WERI-Rb-1 (cell line): Measurements from ENCODE around the gene SIT1.

Experiments used
- DNase-seq: peaks from one replicate; pipeline ENCODE4 v3.0.0-alpha.2; 2020
- H3K27ac ChIP-seq: fragments of 250-450 bp; sonication (Bioruptor Pico); 2 replicates; pipeline ENCODE4 v1.5.1; 2020; ENCODE audit warnings: mild to moderate bottlenecking, moderate library complexity
- H3K27me3 ChIP-seq: fragments of 250-450 bp; sonication (Bioruptor Pico); 2 replicates; pipeline ENCODE4 v1.5.1; 2021; ENCODE audit warnings: mild to moderate bottlenecking, low read depth, moderate library complexity; ENCODE audit not compliant: insufficient read depth, severe bottlenecking
- H3K36me3 ChIP-seq: fragments of 250-450 bp; sonication (Bioruptor Pico); 2 replicates; pipeline ENCODE4 v1.5.1; 2020; ENCODE audit warnings: mild to moderate bottlenecking, moderate library complexity
- H3K4me3 ChIP-seq: 2 replicates; pipeline ENCODE4 v1.5.1; 2011; ENCODE audit warnings: low read depth, mild to moderate bottlenecking, control low read depth, low read length
- H3K9me3 ChIP-seq: fragments of 250-450 bp; sonication (Bioruptor Pico); 2 replicates; pipeline ENCODE4 v1.5.1; 2021; ENCODE audit warnings: mild to moderate bottlenecking, moderate library complexity; ENCODE audit not compliant: severe bottlenecking
- TF ChIP-seq, protein P1 (sequence below): IDR thresholded peaks from 2 replicates; pipeline ENCODE4 v1.5.1; 2011; ENCODE audit warnings: low read depth, mild to moderate bottlenecking, control low read depth, inconsistent platforms, low read length

Gene SIT1

DNA sequence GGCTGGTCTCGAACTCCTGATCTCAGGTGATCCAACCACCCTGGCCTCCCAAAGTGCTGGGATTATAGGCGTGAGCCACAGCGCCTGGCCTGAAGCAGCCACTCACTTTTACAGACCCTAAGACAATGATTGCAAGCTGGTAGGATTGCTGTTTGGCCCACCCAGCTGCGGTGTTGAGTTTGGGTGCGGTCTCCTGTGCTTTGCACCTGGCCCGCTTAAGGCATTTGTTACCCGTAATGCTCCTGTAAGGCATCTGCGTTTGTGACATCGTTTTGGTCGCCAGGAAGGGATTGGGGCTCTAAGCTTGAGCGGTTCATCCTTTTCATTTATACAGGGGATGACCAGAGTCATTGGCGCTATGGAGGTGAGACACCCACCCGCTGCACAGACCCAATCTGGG is 24.5 kb upstream of the SIT1 start:
- Histone ChIP-seq H3K27me3 (no peaks in the 10 kb centered on the region), H3K9me3 (no peaks in the 10 kb centered on the region), H3K27ac (no peak overlapping the region), H3K4me3 (no peak overlapping the region), H3K36me3 (no peaks in the 10 kb centered on the region)
- TF ChIP-seq, protein P1, sequence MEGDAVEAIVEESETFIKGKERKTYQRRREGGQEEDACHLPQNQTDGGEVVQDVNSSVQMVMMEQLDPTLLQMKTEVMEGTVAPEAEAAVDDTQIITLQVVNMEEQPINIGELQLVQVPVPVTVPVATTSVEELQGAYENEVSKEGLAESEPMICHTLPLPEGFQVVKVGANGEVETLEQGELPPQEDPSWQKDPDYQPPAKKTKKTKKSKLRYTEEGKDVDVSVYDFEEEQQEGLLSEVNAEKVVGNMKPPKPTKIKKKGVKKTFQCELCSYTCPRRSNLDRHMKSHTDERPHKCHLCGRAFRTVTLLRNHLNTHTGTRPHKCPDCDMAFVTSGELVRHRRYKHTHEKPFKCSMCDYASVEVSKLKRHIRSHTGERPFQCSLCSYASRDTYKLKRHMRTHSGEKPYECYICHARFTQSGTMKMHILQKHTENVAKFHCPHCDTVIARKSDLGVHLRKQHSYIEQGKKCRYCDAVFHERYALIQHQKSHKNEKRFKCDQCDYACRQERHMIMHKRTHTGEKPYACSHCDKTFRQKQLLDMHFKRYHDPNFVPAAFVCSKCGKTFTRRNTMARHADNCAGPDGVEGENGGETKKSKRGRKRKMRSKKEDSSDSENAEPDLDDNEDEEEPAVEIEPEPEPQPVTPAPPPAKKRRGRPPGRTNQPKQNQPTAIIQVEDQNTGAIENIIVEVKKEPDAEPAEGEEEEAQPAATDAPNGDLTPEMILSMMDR, result no peak
- no peak for DNase-seq

DNA sequence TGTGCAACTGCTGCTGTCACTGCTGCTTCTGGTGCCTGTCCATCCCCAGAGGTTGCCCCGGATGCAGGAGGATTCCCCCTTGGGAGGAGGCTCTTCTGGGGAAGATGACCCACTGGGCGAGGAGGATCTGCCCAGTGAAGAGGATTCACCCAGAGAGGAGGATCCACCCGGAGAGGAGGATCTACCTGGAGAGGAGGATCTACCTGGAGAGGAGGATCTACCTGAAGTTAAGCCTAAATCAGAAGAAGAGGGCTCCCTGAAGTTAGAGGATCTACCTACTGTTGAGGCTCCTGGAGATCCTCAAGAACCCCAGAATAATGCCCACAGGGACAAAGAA is 23.3 kb upstream of the SIT1 start:
- no peak for DNase-seq
- H3K27ac ChIP-seq, result no peak overlapping the region
- TF ChIP-seq, protein P1, result no peak
- H3K9me3 ChIP-seq, result no peaks in the 10 kb centered on the region
- H3K27me3 ChIP-seq, result no peaks in the 10 kb centered on the region
- no peak overlapping the region for H3K4me3 ChIP-seq
- no peaks in the 10 kb centered on the region for H3K36me3 ChIP-seq

DNA sequence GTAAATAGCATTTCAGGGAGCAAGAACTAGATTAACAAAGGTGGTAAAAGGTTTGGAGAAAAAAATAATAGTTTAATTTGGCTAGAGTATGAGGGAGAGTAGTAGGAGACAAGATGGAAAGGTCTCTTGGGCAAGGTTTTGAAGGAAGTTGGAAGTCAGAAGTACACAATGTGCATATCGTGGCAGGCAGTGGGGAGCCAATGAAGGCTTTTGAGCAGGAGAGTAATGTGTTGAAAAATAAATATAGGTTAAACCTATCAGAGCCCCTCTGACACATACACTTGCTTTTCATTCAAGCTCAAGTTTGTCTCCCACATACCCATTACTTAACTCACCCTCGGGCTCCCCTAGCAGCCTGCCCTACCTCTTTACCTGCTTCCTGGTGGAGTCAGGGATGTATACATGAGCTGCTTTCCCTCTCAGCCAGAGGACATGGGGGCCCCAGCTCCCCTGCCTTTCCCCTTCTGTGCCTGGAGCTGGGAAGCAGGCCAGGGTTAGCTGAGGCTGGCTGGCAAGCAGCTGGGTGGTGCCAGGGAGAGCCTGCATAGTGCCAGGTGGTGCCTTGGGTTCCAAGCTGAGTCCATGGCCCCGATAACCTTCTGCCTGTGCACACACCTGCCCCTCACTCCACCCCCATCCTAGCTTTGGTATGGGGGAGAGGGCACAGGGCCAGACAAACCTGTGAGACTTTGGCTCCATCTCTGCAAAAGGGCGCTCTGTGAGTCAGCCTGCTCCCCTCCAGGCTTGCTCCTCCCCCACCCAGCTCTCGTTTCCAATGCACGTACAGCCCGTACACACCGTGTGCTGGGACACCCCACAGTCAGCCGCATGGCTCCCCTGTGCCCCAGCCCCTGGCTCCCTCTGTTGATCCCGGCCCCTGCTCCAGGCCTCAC is 22.6 kb upstream of the SIT1 start, which contains the start of gene CA9:
TSS of gene CA9 (plus strand) at position 797 of the 893 bp plus-strand sequence. CDS start at position 829, 32 bp downstream.
- Histone ChIP-seq H3K9me3 (no peaks in the 10 kb centered on the region), H3K4me3 (no peak within 1 kb of the TSS), H3K36me3 (no peaks in the 10 kb centered on the region), H3K27me3 (no peaks in the 10 kb centered on the region), H3K27ac (no peak within 1 kb of the TSS)
- TF ChIP-seq, protein P1, result no peak
- DNase-seq, result no peak

DNA sequence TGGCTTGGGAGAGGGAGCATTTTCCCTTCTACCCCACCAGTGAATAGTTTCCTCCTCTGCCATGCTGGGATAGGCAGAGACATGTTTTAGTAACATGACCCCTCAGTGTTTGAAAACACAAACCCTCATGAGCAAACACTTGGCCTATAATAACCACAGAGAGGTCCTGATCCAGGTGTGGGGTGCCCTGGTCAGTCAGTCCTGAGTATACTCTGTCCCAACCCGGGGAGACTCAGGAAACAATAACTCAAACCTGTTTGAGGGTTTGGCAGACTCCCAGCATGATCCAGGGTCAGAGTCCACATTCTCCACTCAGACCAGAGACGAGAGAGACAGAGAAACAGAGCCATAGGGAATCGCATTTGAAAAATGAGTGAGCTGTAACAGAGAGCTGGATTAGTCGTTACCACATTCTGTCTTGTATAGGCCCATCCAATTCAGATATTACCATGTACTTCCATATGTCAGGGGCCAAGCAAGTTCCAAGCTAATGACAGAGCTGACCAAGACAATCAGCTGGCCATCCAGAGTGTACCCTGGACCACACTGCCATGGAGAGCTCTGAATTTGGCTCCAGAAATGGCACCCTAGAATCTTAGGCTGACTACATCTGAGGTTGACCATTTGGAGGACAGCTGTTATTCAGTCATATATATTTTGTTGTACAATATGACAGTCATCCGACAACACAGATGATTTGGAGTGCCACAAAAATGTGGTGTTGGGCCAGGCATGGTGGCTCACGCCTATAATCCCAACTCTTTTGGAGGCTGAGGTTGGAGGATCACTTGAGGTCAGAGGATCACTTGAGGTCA is 18.8 kb upstream of the SIT1 start:
- no peak overlapping the region for H3K27ac ChIP-seq
- H3K36me3 ChIP-seq, result no peaks in the 10 kb centered on the region
- TF ChIP-seq, protein P1, result no peak
- no peak for DNase-seq
- no peaks in the 10 kb centered on the region for H3K27me3 ChIP-seq
- H3K4me3 ChIP-seq, result no peak overlapping the region
- H3K9me3 ChIP-seq, result no peaks in the 10 kb centered on the region

DNA sequence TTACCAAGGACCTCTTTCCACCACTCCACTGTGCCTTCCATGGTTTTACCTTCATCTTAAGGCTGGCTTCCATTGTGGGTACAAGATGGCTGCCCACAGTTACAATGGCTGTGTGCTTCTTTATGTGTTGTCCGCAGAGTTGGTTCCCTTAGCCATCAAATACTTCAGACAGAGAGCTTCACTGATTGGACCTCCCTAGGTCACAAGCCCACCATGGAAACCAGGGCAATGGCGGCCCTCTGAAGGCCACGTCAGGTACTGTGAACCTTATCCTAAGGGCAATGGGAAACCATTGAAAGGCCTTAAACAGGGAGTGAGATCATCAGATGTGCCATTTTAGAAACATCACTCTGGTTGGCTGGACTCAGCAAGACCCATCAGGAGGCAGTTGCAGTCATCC is 17.2 kb upstream of the SIT1 start:
- peaks cover 4% of the 10 kb centered on the region for H3K36me3 ChIP-seq
- no peak overlapping the region for H3K4me3 ChIP-seq
- TF ChIP-seq, protein P1, result no peak
- no peak for DNase-seq
- no peaks in the 10 kb centered on the region for H3K27me3 ChIP-seq
- no peak overlapping the region for H3K27ac ChIP-seq
- H3K9me3 ChIP-seq, result no peaks in the 10 kb centered on the region
